Activated naive CD4-positive, alpha-beta T cell treated with anti-CD3 and anti-CD28 coated beads, Interleukin-2, amount 50 U/mL, for 16 hours (primary cell): ENCODE results near the gene MPZL1.

Source experiments
- DNase-seq: peaks from one replicate; pipeline ENCODE4 v3.0.0-alpha.2; 2020

Gene MPZL1

DNA sequence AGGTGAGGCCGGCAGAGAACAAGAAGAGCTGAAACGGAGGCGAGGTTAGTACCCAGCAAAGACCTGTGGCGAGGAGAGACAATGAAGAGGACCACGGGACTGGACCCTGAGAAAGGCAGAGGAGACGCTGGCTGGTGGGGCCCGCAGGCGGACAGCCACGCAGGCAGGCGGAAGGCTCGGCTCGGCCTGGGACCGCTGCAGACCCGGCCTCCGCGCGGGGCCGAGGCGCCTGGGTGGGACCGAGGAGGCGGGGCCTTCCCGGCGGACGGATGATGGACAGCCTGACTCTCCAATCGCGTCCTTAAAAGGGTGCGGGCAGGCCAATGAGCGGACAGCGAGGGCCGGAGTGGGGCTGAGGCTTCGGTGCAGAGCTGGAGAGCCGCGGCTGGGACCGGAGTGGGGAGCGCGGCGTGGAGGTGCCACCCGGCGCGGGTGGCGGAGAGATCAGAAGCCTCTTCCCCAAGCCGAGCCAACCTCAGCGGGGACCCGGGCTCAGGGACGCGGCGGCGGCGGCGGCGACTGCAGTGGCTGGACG, at the start of gene MPZL1:
MPZL1 (plus strand) TSS at position 366 of the 535 bp plus-strand sequence. CDS start 170 bp downstream, outside the sequence.
- peak; percentile 92 for DNase-seq

DNA sequence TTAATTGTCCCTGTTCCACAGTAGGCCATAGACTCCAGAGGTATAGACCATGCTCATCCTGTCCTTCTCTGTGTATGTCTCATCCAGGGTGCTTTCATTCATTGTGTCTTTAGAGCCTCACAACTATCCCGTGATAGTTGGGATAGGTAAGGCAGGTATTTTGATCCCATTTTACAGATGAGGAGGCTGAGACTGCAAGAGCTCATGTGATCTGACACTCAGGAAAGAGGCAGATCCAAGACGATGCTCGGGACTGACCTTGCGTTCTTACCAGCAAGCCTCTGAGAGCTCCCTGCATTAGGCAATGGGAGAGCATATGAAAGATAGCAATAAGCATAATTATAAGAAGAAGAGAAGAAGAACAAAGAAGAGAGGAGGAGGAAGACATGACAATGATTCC, 49.0 kb upstream of the MPZL1 start:
- DNase-seq, result no peak

DNA sequence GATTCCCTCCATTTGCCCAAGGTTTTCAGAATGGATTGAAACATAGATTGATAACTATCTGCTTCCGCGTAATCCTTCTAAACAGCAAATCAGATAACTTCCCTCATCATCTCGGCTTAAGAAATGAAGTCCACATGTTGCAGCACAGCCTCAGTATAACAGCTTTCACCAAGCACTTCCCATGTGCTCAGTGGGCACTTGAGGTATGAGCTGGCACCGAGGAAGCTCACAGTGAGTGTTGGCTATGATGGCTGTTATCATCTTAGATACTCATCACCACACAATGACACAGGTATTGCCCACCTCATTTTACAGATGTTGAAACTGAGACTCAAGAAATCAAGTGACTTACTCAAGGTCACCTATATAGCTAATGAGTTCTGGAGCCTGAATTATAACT, 48.5 kb upstream of the MPZL1 start:
- no peak for DNase-seq

DNA sequence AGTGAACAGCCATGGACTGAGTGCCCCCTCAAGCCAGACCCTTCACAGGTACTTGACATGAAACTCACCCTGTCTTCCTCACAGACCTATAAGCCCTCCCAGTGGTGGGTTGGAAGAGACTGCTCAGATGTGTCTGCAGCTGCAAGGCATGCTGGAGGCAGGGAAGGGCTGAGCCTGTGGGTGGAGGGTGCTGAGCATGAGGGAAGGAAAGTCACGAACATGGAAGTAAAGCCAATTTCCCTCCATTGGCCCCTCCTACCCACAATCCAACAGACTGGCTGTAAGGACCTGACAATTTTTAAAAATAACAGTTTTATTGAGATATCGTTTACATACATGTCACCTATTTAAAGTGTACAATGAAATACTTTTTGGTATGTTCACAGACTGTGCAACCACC, 47.6 kb upstream of the MPZL1 start:
- DNase-seq, result no peak

DNA sequence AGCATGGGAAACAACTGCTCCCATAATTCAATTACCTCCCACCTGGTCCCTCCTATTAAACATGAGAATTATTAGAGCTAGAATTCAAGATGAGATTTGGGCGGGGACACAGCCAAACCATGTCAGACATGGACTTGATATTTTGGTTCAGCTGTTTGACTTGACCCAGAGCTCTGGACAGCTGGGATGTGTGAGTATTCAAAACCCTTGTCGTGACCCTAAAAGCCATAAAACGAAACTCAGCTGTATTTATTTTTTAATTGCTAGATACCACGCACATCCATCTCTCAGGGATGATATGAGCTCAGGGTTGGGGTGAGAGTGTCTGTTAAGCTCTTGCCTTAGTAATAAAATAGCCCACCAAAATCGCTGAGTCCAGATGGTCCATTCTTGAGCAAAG, 46.3 kb upstream of the MPZL1 start:
- DNase-seq, result no peak

DNA sequence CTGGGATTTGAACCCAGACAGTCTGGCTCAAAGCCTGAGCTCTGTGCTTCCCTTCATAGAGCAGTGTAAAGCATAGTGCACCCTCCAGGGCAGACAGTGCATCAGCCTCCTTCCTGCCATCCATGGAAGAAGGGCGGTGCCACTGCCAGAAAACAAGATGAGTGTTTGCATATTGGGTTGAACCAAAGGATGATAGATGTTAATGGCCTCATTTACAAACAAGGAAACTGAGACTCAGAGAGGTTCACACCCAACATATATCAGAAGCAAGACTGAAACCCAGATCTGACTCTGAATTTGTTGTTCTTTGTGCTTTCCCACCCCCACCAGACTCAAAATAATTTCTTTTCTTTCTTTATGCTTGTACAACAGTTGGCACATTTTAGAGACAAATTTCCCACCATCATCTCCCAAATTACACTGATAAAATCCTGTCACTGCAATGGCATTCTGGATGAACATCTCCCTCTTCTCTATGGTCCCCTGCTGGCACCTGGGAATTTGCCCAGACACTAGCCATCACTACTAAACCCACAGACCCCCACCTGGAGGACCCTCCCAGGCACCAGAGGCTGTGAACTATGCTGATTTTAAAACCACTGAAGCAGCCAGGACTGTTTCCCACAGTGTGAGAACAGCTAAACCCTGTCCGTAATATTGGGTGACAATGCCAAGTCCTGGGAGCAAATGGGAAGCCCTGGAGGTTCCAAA, 45.4 kb upstream of the MPZL1 start:
- no peak for DNase-seq

DNA sequence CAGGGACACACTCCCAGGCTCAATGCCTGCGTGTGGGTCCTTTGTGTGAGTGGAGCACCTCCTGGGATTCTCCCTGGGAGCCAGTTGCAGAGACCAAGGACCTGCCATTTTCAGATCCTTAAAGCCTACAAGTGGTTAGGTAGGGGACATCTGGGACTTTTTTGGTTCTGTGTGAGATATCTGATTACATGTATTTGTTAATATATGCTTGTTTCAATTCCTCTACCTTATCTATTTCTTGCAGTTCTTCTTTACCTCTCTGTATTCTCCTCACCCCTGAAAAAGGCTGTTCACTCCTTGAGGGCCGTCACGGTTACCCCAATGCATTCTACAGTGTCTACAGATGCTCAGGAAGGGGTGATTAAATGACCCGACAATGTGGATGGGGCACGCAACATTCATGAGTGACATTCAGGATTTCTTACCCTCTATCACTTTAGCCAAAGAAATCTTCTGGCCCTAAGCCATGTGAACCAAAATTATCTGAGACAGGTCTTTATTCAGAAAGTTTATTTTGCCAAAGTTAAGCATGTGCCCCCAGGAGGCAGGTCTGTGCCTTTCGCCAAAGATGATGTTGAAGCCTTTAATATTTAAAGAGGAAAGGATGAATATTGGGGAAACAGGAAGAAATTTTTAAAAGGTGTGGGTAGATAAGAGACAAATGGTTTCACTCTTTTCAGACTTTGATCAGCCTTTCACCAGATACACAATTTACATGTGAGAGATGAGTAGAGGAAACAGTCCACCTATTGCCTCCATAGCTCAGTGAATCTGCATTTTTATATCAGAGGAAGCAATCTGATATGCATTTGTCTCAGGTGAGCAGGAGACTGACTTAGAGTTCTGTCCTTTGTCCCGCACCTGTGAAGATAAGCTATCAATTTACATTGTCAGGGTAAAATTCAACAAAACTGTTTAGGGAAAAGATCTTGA, 44.6 kb upstream of the MPZL1 start:
- no peak for DNase-seq

DNA sequence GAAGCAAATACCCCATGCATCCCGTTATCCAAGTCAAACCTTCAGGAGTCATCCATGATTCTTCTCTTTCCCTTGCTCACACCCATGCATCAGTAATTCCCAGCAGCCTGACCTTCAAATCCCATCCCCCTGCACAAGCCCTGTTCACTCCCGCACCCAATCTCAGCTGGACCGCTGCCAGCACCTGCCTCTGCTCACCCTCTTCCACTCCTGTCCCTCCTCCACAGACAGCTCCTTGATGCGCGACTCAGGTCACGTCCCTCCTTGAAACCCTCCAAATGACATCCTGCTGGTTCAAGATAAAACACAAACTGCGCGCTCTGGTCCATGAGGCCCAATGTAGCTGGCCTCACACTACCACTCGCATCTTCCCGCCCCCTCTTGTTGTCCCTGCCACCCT, 43.4 kb upstream of the MPZL1 start:
- no peak for DNase-seq

DNA sequence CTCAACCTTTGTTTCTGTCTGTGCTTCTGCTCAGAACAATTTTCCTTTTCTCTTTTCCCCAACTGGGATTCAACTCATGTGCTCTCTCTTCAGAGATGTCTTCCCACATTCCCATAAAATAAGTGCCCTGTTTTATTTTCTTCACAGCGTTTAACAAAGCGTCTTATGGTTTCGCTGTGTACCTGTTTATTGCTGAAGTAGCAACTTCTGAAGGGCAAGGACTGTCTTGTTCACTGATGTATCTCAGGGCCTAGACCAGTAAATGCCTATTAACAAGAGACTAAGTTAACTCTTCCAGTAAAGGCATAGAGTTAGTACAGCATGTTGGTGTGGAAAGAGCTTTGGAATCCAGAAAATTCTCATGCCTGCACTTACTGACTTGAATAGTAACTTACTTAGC, 42.9 kb upstream of the MPZL1 start:
- no peak for DNase-seq

DNA sequence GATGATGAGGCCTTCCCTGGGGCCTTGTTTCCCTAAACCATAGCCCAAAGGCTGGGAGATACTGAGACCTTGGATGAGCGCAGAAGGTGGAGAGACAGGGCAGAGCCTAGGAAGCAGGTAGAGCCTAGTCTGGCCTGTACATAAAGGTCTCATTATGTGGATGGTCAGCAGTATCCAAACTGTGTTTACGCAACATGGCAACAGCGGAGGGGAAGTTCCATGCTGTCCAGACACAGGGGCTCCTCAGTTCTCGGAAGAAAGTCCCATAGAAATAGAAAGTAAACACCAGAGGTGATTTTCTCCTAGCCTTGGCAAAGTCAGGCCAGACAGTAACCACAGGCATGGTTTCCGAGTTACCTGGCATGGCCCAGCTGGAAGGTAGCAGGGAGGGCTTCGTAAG, 42.1 kb upstream of the MPZL1 start:
- no peak for DNase-seq

DNA sequence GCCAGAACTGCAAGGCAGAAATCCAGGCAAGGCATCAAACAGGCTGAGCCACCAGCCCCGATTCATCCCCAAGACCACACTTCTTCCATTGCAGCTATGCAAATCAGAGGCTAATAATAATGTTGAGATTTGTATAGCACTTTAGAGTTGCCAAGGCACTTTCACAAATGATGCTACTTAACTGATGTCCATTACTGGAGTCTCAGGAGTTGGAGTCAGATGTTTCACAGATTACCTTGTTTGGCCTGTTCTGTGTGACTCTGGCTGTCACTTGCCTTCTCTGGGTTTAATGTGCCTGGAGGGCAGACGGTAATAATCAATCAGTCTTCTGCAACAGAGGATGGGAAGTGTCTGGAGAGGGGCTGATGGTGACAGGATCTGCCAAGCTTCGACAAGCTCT, 40.8 kb upstream of the MPZL1 start:
- DNase-seq, result no peak

DNA sequence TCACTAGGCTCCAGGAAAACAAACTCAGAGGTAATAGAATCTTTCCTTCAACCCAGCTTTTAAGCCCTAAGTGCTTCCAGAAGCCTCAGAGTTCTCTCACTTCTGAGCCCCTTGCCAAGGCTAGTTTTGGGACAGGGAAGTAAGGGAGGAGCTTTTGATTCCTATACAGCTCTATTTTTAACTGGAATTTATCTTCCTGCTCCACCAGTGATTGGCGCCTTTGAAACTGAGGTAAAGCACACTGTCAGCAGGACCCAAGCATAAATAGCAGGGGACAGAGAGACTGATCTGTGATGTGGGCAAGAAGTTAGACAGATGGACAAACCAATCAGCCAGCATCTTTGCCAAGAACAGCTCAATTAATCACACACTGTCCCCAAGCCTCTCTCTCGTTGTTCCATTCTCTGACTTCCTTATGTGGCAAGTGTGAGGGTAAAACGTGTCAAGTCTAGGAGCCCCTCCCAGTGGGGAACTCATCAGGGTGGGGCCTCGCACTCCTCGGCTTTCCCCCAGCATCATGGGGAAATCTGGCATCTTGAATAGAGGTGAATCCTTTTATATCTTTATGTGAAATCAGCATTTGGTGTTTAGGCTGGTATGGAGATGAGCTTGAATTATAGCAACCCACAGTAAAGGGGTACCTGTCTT, 40.2 kb upstream of the MPZL1 start:
- no peak for DNase-seq

DNA sequence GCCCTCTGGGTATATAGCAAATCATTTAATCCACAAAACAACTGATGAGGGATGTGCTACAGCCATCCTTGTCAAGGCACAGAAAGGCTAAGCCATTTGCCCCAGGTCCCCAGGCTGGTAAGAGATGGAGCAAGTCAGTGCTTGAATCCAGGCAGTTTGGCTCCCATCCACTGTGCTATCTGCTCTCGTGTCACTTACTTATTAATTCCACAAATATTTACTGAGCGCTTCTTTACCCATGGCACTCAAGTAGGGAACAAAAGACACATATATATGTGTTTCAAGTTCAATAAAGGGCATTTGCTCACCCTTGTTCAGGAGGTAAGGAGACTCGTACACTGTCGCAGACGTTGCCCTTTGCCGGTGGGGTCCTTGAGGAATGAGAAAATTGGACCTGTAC, 38.6 kb upstream of the MPZL1 start:
- DNase-seq, result no peak

DNA sequence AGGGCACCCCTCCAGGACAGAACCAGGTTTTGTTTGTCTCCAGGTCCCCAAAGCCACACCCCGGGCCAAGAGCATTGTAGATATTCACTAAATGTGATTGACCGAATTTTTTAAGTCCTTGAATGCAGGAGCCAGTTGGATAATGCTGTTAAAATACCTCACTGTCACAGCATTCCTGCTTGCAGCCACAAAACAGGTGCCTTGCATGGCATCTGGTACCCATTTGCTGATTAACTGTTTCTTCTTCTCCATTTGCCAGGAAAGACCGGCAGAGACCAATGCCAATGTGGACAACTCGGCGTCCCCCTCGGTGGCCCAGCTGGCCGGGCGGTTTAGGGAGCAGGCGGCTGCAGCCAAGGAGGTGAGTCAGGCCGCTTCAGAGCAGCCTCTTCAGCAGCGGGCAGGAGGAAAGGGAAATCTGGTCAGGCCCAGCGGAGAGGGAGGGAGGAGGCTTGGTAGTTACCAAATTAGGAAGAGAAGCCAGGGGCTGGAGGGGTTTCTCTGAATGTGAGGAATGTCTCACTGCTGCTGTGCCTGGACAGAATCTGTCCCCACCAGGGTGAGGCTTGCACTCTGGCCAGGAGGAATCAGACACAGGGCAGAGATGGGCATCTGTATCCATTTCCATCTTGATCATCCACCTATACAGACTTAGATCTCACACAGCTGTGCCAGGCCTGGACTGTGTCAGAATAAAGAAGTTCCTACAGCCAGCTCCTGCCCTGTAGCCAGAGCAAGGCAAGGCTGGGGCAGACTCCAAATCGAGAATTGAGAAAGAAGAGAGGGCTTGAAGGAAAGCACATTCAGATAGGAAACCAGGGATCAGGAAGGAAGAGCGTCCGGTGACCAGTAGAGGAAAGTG, 37.9 kb upstream of the MPZL1 start:
- no peak for DNase-seq

DNA sequence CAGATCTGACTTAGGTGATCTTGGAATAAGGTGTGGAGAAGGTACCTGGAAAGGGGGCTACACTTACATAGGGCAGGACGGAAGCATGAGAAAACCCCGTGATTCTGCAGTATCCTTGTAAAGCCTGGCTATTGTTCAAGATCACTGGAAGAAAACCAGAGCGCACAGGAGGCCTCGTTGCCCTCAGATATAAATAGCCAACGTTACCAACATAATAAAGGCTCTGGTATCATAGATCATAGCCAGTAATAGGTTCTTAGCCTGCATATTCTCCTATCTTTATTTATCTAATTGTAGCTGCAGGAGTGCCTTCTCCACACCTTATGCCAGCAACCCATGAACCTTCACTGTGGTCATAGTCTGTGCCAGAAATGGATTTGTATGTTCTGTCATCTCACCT, 35.9 kb upstream of the MPZL1 start:
- DNase-seq, result no peak

DNA sequence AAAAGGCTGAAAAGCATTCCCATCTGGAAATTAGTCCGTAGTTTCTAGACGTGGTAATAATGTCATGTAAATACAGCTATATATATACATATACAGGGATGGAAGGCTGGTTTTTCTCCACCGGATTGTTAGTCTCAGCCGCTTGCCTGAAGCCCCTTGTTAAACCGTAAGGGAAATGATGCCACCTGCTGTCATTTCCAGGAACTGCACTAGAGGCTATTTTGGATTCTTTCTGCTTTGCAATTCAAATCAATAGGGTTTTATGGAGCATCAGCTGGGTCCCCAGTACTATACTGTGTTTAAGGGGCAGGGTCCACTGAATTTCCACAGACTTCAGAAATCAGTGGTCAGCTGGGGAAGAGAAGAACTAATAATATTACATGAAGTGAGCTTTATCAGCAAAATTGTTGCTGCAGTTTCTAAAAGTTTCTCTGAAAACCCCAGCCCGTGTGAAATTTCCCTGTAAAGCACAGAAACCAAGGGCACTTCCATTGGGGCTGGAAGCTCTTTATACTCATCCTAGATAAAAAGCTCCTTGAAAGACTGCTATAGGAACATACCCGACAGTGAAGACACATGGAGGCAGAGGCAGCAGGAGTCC, 33.8 kb upstream of the MPZL1 start:
- peak; percentile 77 for DNase-seq

DNA sequence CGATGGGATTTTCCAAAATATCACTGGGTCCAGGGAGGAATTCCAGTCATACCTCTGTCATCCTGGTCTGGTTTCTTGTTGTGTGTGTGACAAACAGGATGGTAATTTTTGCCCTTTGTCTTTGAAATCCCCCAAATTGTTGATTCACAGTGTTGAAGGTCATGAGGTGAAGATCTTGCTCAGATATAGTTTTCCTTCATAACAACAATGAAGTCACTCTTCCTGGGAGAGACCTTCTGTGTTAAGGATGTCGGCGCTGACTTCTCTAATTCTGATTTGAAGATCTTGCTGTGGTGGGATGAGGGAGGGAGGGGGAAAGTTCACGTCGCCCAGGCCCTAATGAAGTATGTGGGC, 32.2 kb upstream of the MPZL1 start:
- no peak for DNase-seq

DNA sequence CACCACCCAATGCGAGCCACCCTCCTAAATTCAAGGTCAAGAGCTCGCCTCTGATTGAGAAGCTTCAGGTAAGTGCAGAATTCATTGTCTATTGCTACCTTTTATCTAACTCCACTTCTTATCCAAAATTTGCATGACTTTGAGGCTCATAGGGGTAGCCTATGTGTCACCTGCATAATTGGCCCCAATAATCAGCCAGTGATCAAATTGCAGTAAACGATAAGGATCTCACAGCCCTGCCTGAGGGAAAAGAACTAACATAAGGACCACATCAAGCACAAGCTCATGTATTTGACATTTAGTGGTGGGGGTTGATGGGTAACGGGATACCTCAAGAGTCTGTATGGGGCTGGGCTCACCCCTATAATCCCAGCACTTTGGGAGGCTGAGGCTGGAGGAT, 31.7 kb upstream of the MPZL1 start:
- DNase-seq, result no peak

DNA sequence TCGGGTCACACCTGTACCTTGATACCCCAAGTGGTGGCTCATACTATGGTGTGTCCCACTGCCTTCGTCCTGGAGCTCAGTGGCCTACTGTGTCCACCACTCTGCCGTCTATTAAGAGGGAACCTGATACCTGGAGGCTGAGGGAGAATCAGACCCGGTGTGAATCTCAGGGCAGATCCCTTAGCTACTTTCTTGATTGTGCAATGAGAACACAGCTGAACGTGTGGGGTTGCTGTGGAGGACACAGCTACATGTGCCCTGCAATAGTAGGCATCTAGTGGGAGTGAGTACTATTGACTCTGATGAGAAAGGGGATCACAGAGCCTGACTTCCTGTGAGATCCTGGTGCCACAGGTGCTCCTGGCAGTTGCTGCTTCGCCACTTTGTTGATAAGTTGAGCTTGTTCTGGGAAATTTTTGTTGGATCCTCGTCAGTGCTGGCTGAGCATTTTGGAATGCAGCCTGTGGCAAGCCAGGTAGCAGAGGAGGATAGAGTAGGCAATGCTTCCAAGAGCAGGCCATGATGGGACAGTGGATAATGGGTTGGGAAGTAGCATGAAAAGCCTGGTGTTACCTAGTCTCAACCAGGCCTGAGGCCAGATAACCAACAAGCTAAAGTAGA, 28.2 kb upstream of the MPZL1 start:
- DNase-seq, result no peak

DNA sequence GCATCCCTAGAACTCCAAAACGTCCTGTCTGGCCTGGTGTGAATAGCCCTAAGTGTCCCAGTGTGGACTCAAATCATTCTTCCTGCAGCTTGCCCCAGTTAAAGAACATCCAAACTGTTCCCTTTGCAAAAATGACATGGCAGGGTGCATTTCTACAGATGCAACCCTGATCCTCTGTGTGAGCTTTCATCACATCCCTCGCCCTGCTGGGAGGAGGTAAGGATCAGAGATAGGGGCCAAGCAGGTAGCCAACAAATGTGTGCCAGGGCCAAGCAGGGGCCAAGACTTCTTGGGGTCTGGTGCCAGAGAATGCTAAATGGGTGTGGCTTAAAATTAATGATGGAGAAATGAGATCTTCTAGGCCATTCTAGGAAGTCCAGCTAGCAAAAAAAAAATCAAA, 27.1 kb upstream of the MPZL1 start:
- no peak for DNase-seq

DNA sequence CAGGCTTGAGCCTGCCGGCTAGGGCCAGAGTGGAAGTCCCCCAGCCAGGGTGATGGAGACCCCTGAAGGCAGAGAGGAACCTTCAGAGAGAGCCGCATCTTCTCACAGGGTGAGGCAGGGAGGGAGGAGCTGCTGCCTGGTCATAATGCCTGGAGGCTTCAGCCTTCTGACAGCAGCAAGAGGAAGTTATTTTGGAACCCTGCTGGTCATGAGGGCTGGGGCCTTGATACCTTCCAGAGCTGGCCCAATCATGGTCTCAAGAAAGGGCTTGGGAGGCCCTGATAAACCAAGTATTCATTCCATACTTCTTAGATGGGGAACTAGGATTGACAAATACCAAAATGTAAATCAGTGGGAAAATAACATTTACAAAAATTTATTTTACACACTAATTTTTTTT, 26.6 kb upstream of the MPZL1 start:
- no peak for DNase-seq
